HepG2 (cell line): ENCODE data around the gene CYBC1. TPM values are rescaled to one million over a fixed set of nuclear protein-coding genes. Genes with fewer than 3 reads are reported as not detected.

Source experiments
- ATAC-seq: fragments of 200-7000 bp; cut with Tn5 transposase; 3 replicates; pipeline ENCODE4 v1.9.1; 2020; ENCODE audit warnings: mild to moderate bottlenecking, moderate library complexity
- BruUV-seq: library from RNA; stranded (reverse); fragments of 400-500 nt; replicated peaks from 2 replicates; lab custom pipeline; 2021; lab: Mats Ljungman, UMichigan
- CTCF ChIA-PET: fragments of 300-600 bp; formaldehyde crosslinking; extraction: SDS; loops from one replicate; lab custom pipeline; 2021; ENCODE audit warnings: low total read pairs, inconsistent platforms, low intra/inter-chr PET ratio; lab: Yijun Ruan, JAX
- POLR2A ChIA-PET: fragments of 350-600 bp; sonication (Branson Sonifier 250); formaldehyde crosslinking; loops from one replicate; lab custom pipeline; 2020; ENCODE audit warnings: antibody characterized with exemption, inconsistent platforms; lab: Yijun Ruan, JAX
- DNase-seq: peaks from one replicate; pipeline ENCODE4 v3.0.0-alpha.2; 2015; ENCODE audit warnings: low spot score
- FAIRE-seq: peaks from 3 replicates; lab custom pipeline; 2011; peaks lifted over from hg19 to GRCh38; lab: Jason Lieb, UNC
- H2AFZ ChIP-seq: one replicate; pipeline ENCODE4 v1.6.1; 2011; ENCODE audit warnings: low read length, inconsistent platforms
- H3K27ac ChIP-seq: fragments of 300-600 bp; 3 replicates; pipeline ENCODE4 v1.8.0; 2011; ENCODE audit warnings: mixed run types, mild to moderate bottlenecking, mixed read lengths, low read length, inconsistent platforms; ENCODE audit not compliant: insufficient read depth; ENCODE audit errors: extremely low read length
- H3K27me3 ChIP-seq, 2 experiments: fragments of 200-600 bp in 1 of 2; 2 replicates in 1 of 2; 3 replicates in 1 of 2; pipeline versions ENCODE4 v1.6.0 to v1.8.0; 2011; ENCODE audit warnings: low read length in 2 of 2, mild to moderate bottlenecking in 2 of 2, moderate library complexity in 2 of 2, inconsistent platforms in 1 of 2; ENCODE audit not compliant: insufficient read depth in 2 of 2, control insufficient read depth in 1 of 2
- H3K36me3 ChIP-seq, 2 experiments: fragments of 200-600 bp in 1 of 2; replicated peaks in 1 of 2; 2 replicates in 1 of 2; 3 replicates in 1 of 2; pipeline versions ENCODE4 v1.5.1 to v1.8.0; 2011; ENCODE audit warnings: low read length in 2 of 2, inconsistent platforms in 1 of 2; ENCODE audit not compliant: insufficient read depth in 2 of 2, control insufficient read depth in 1 of 2
- H3K4me1 ChIP-seq: 2 replicates; pipeline ENCODE4 v1.5.1; 2012; ENCODE audit warnings: low read length, inconsistent platforms; ENCODE audit not compliant: insufficient read depth
- H3K4me2 ChIP-seq: 2 replicates; pipeline ENCODE4 v1.6.0; 2011; ENCODE audit warnings: low read depth, low read length, inconsistent platforms
- H3K4me3 ChIP-seq, 3 experiments: fragments of 200-600 bp in 1 of 3; sonication (generic), shearing (Covaris generic) in 1 of 3; replicated peaks in 1 of 3; 2 replicates each; pipeline ENCODE4 v1.5.1; 2011 to 2016; ENCODE audit warnings: low read length in 3 of 3, inconsistent platforms in 2 of 3, low read depth in 2 of 3, mild to moderate bottlenecking in 2 of 3, control low read depth in 1 of 3, mixed read lengths in 1 of 3; ENCODE audit not compliant: insufficient read depth in 1 of 3
- H3K79me2 ChIP-seq: one replicate; pipeline ENCODE4 v1.6.1; 2011; ENCODE audit warnings: low read length, inconsistent platforms; ENCODE audit not compliant: insufficient read depth
- H3K9ac ChIP-seq: 2 replicates; pipeline ENCODE4 v1.6.0; 2011; ENCODE audit warnings: mild to moderate bottlenecking, low read depth, low read length, inconsistent platforms; ENCODE audit not compliant: insufficient read depth
- H3K9me3 ChIP-seq: 2 replicates; pipeline ENCODE4 v1.5.1; 2012; ENCODE audit warnings: mild to moderate bottlenecking, low read length
- H4K20me1 ChIP-seq: 2 replicates; pipeline ENCODE4 v1.6.0; 2011; ENCODE audit warnings: inconsistent platforms, mild to moderate bottlenecking, low read length, moderate library complexity; ENCODE audit not compliant: insufficient read depth
- ATM ChIP-seq: fragments of 450-650 bp; IDR thresholded peaks from 2 replicates; pipeline ENCODE4 v1.7.1; 2017; ENCODE audit warnings: mild to moderate bottlenecking, borderline replicate concordance
- DMAP1 ChIP-seq: IDR thresholded peaks from 2 replicates; pipeline ENCODE4 v1.6.1; 2016
- ESRRA ChIP-seq: sonication (generic); formaldehyde crosslinking; IDR thresholded peaks from 2 replicates; pipeline ENCODE4 v1.5.1; 2020; ENCODE audit warnings: mild to moderate bottlenecking, low read depth, missing genetic modification reagents
- HOMEZ ChIP-seq: IDR thresholded peaks from 2 replicates; pipeline ENCODE4 v1.6.1; 2016; ENCODE audit warnings: low read depth
- HOXA3 ChIP-seq: sonication (generic); formaldehyde crosslinking; IDR thresholded peaks from 2 replicates; pipeline ENCODE4 v1.5.0; 2020; ENCODE audit warnings: missing genetic modification reagents
- ZNF160 ChIP-seq: sonication (generic); formaldehyde crosslinking; IDR thresholded peaks from 2 replicates; pipeline ENCODE4 v1.8.0; 2022; ENCODE audit warnings: mild to moderate bottlenecking, inconsistent platforms, missing genetic modification reagents
- ZNF234 ChIP-seq: sonication (generic); formaldehyde crosslinking; conservative IDR thresholded peaks from 2 replicates; pipeline ENCODE4 v1.5.1; 2020; ENCODE audit warnings: mild to moderate bottlenecking, missing genetic modification reagents
- ZNF276 ChIP-seq: sonication (generic); formaldehyde crosslinking; IDR thresholded peaks from 2 replicates; pipeline ENCODE4 v1.4.0; 2020; ENCODE audit warnings: mild to moderate bottlenecking, low read depth, missing genetic modification reagents
- ZNF446 ChIP-seq: sonication (generic); formaldehyde crosslinking; IDR thresholded peaks from 2 replicates; pipeline ENCODE4 v1.5.0; 2020; ENCODE audit warnings: mild to moderate bottlenecking, missing genetic modification reagents
- WGBS: methylation state at CpG from one replicate; pipeline ENCODE4 v1.1.6; 2017; ENCODE audit warnings: low lambda C conversion rate; 5-methylcytosine and 5-hydroxymethylcytosine counted together
- in situ Hi-C: cut with HindIII; loops from 2 replicates; pipeline ENCODE4 v1.10.0; 2017; ENCODE audit warnings: low pct_unique_long_range_greater_than_20kb; ENCODE audit not compliant: extremely low pct_ligation_motif_present
- intact Hi-C: fragments of 100-400 bp; cut with micrococcal nuclease; formaldehyde crosslinking; loops from one replicate; pipeline ENCODE4 v1.10.0; 2022; ENCODE audit not compliant: unreplicated experiment
- polyA plus RNA-seq, 8 experiments: library from polyadenylated mRNA; depleted of rRNA in 3 of 8; stranded (reverse) in 7 of 8; unstranded in 1 of 8; fragments of >200 nt; fragmentation: Illumina TruSeq in 4 of 8; extraction: Trizol in 4 of 8; gene quantifications; 2 replicates each; pipeline versions ENCODE4 v1.2.1 to v1.2.3, GENCODE V29; 2011 to 2016; ENCODE audit warnings: low read depth in 4 of 8, missing spikeins in 1 of 8, mixed read lengths in 1 of 8; ENCODE audit not compliant: insufficient read depth in 1 of 8
- total RNA-seq, 5 experiments: library from RNA; depleted of rRNA; stranded (reverse); fragments of >200 nt; fragmentation: Illumina TruSeq; extraction: Trizol; gene quantifications; 2 replicates each; pipeline ENCODE4 v1.2.3, GENCODE V29; 2016; ENCODE audit warnings: low read depth in 1 of 5

CYBC1 gene
- total and polyA plus RNA-seq, 2 of the 13 experiments (the other 11 are each of a cell fraction or from before 2014, with no cell fraction given), result 43.4 to 44.1 TPM

- FAIRE-seq (no peak), ATAC-seq (no peak), DNase-seq (no peak)
- Histone ChIP-seq H3K36me3 (peaks cover 9 to 10% of the 10 kb centered on the region in 2 experiments; a peak in 4 of 5 replicates), H3K9ac (no peak overlapping the region), H3K27me3 (no peaks in the 10 kb centered on the region), H3K9me3 (no peaks in the 10 kb centered on the region), H4K20me1 (no peaks in the 10 kb centered on the region), H2AFZ (no peak overlapping the region), H3K79me2 (no peaks in the 10 kb centered on the region), H3K4me2 (no peak overlapping the region), H3K4me3 (no peak overlapping the region), H3K27ac (no peak overlapping the region), H3K4me1 (no peaks in the 10 kb centered on the region)
- CTCF ChIA-PET, result no interaction called here
- in situ Hi-C loops, result no loop called here
- 96% methylated on average over 11 of the region's 12 CpGs for WGBS
- TF ChIP-seq ESRRA (CRISPR knock-in tag) (no peak), HOMEZ (CRISPR knock-in tag) (no peak), ATM (no peak), DMAP1 (no peak), ZNF234 (CRISPR knock-in tag) (no peak), ZNF160 (no peak), ZNF276 (CRISPR knock-in tag) (no peak), ZNF446 (CRISPR knock-in tag) (no peak), HOXA3 (CRISPR knock-in tag) (no peak)
- intact Hi-C loops, result no loop called here
- no TSS peak for BruUV-seq
- POLR2A ChIA-PET, result no interaction called here
These were observed 15.4 kb downstream of the CYBC1 start for GRCh38 chr17:82435103-82435502.
